Activated T-cell treated with anti-CD3 and anti-CD28 coated beads, Interleukin-2, amount 50 U/mL, for 4 hours (primary cell): ENCODE measurements around the gene KIAA1210. TPM values are rescaled to one million over a fixed set of nuclear protein-coding genes. Genes with fewer than 3 reads are reported as not detected.

Source experiments
- ATAC-seq, 2 donors: fragments of 200-7000 bp; cut with Tn5 transposase; one replicate each; pipeline ENCODE4 v1.10.0; 2021
- DNase-seq: peaks from one replicate; pipeline ENCODE4 v3.0.0-alpha.2; 2020
- H3K27me3 Mint-ChIP-seq: one replicate; pipeline ENCODE4 v1.8.0; 2021; ENCODE audit warnings: low read depth, mixed read lengths
- H3K36me3 Mint-ChIP-seq: one replicate; pipeline ENCODE4 v1.8.0; 2022; ENCODE audit warnings: mixed read lengths; ENCODE audit not compliant: insufficient read depth
- H3K4me1 Mint-ChIP-seq: one replicate; pipeline ENCODE4 v1.8.0; 2021; ENCODE audit warnings: low read depth, mixed read lengths
- H3K4me3 Mint-ChIP-seq: one replicate; pipeline ENCODE4 v1.8.0; 2021; ENCODE audit warnings: mild to moderate bottlenecking, moderate library complexity, mixed read lengths
- H3K9me3 Mint-ChIP-seq: one replicate; pipeline ENCODE4 v1.8.0; 2021; ENCODE audit warnings: mixed read lengths
- total RNA-seq, 3 donors: library from RNA; stranded (reverse); gene quantifications; one replicate each; pipeline ENCODE4 v1.2.1, GENCODE V29; 2021

The KIAA1210 gene
- total RNA-seq, 3 donors from 2014 or later: not detected

- Mint-ChIP-seq H3K27me3 (peaks cover 2% of the 10 kb centered on the region), H3K4me1 (no peaks in the 10 kb centered on the region), H3K36me3 (no peaks in the 10 kb centered on the region), H3K9me3 (no peaks in the 10 kb centered on the region), H3K4me3 (no peak overlapping the region)
- ATAC-seq (no peak), DNase-seq (no peak)
Measured at GRCh38 chrX:119073200-119073905, 54.3 kb downstream of the KIAA1210 start.

DNA sequence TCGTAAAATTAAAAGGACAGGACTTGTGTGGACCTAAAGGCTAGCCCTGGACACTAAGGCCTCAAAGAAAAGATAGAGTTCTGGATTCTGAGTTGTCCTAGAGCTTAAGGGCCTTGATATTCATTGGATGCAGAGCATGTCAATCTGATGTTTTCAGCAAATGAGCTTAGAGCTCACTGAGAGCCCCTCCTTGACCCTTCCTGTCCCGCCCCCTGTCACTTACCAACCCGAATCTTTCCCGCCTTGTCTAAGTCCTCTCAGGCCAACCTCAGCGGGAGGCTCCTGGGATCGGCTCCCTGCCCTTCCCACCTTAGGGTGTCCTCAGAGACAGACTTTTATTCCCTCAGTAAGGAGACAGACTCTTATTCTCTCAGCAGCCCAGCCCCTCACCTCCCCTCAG is 54.9 kb downstream of the KIAA1210 start, which contains the start of gene CT47C1:
CT47C1 (plus strand) TSS at position 250 of the 400 bp plus-strand sequence. CDS start 233 bp downstream, outside the sequence.
- no peak for DNase-seq
- H3K27me3 Mint-ChIP-seq: peaks cover 2% of the 10 kb centered on the region
- H3K4me3 Mint-ChIP-seq: no peak within 1 kb of the TSS
- no peaks in the 10 kb centered on the region for H3K9me3 Mint-ChIP-seq
- no peak for ATAC-seq
- no peaks in the 10 kb centered on the region for H3K4me1 Mint-ChIP-seq
- H3K36me3 Mint-ChIP-seq: no peaks in the 10 kb centered on the region

DNA sequence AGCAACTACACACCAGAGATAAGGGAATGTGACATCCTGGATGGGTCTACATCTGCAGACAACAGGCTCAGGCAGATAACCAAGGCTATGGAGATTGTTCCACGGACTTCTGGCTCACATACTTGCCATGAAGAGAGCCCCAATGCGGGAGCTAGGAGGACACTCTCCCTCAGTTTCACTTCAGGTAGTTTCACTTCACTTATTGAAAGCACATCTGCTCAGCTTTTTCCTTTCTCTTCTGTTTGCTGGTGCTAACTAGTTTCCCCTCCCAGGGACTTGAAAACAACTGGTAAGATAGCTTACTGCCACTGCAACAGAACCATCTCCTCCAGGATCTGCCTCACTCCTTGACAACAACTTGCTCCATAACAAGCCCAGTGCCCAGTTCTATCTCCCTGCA is 56.2 kb downstream of the KIAA1210 start:
- H3K36me3 Mint-ChIP-seq: no peaks in the 10 kb centered on the region

GRCh38 chrX:119069762-119070161 is 57.9 kb downstream of the KIAA1210 start:
- Mint-ChIP-seq H3K4me3 (no peak overlapping the region), H3K36me3 (no peaks in the 10 kb centered on the region)

More for the DNA sequence above, 56.2 kb downstream of the KIAA1210 start:
- DNase-seq (no peak), ATAC-seq (no peak)
- H3K4me3 Mint-ChIP-seq: no peak overlapping the region
- no peaks in the 10 kb centered on the region for H3K9me3 Mint-ChIP-seq
- peaks cover 2% of the 10 kb centered on the region for H3K27me3 Mint-ChIP-seq
- no peaks in the 10 kb centered on the region for H3K4me1 Mint-ChIP-seq

GRCh38 chrX:119069128-119069527 is 58.5 kb downstream of the KIAA1210 start:
- Mint-ChIP-seq H3K4me1 (no peaks in the 10 kb centered on the region), H3K36me3 (no peaks in the 10 kb centered on the region)
- ATAC-seq: peak; percentile 27 to 67

More at GRCh38 chrX:119069762-119070161, 57.9 kb downstream of the KIAA1210 start:
- Mint-ChIP-seq H3K4me1 (no peaks in the 10 kb centered on the region), H3K9me3 (no peaks in the 10 kb centered on the region), H3K27me3 (peaks cover 2% of the 10 kb centered on the region)
- DNase-seq: no peak
- ATAC-seq: no peak

DNA sequence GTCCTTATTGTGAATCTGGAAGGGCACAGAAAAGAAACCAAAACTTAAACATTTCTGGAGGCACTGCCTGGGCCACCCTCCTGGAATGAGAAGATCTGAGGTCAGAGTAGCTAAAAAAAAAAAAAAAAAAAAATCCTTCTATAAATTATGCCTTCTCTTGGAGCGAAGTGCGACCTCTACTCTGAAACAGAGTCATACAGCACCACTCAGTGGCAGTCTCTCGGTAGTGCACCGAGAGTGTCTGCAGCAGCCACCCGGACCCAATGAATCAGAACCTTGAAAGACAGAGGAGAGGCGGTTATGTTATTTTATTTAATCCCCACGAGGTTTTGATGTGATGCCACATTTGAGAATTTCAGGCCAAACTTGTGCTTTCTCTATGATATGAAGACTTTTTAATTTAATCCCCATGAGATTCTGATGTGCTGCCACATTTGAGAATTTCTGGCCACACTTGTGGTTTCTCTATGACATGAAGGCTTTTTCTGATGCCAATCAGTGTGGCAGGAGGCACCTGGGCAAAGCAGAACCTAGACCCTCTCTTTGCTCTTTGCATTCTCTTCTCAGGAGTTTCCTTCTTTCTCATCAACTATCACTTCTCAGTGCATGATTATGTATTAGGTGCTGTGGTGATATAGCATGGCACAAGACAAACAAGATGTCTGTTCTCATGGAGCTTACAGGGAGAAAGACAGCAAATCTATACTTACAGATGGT is 60.4 kb downstream of the KIAA1210 start:
- ATAC-seq (peak; percentile 48 to 70), DNase-seq (no peak)
- no peaks in the 10 kb centered on the region for H3K36me3 Mint-ChIP-seq
- no peak overlapping the region for H3K4me3 Mint-ChIP-seq
- no peaks in the 10 kb centered on the region for H3K9me3 Mint-ChIP-seq
- no peaks in the 10 kb centered on the region for H3K4me1 Mint-ChIP-seq
- H3K27me3 Mint-ChIP-seq: peaks cover 4% of the 10 kb centered on the region

More at GRCh38 chrX:119069128-119069527, 58.5 kb downstream of the KIAA1210 start:
- Mint-ChIP-seq H3K9me3 (no peaks in the 10 kb centered on the region), H3K27me3 (peaks cover 2% of the 10 kb centered on the region), H3K4me3 (no peak overlapping the region)
- no peak for DNase-seq

- peaks cover 4% of the 10 kb centered on the region for H3K27me3 Mint-ChIP-seq
- DNase-seq (no peak), ATAC-seq (no peak)
- H3K4me3 Mint-ChIP-seq: no peak overlapping the region
- H3K9me3 Mint-ChIP-seq: no peaks in the 10 kb centered on the region
- H3K36me3 Mint-ChIP-seq: no peaks in the 10 kb centered on the region
- no peaks in the 10 kb centered on the region for H3K4me1 Mint-ChIP-seq
Measured at GRCh38 chrX:119063428-119063827, 64.2 kb downstream of the KIAA1210 start.

- DNase-seq (no peak), ATAC-seq (no peak)
- no peaks in the 10 kb centered on the region for H3K9me3 Mint-ChIP-seq
- H3K27me3 Mint-ChIP-seq: peaks cover 4% of the 10 kb centered on the region
- H3K36me3 Mint-ChIP-seq: no peaks in the 10 kb centered on the region
- H3K4me3 Mint-ChIP-seq: no peak overlapping the region
- no peaks in the 10 kb centered on the region for H3K4me1 Mint-ChIP-seq
Measured at GRCh38 chrX:119062750-119063374, 64.8 kb downstream of the KIAA1210 start.

DNA sequence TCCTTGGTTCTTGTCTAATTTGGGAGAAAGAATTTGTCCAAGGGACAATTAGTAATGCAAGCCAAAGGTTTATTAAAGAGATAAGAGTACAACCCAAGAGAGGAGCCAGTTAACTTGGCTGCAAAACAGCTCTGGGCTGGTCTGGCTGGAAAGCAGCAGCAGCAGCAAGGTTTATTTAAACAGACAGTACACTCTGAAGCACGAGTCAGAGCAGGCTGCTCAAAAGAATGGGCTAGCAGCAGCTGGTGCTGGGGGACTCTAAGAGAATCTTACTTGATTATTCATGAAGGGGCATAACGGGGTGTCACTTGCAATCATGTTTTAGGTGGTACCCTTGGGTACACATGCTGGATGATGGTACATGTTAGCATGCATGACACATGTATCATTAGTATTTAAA is 71.9 kb downstream of the KIAA1210 start:
- Mint-ChIP-seq H3K27me3 (peaks cover 2% of the 10 kb centered on the region), H3K4me1 (no peaks in the 10 kb centered on the region), H3K9me3 (no peaks in the 10 kb centered on the region), H3K36me3 (no peaks in the 10 kb centered on the region), H3K4me3 (no peak overlapping the region)
- DNase-seq (no peak), ATAC-seq (no peak)

DNA sequence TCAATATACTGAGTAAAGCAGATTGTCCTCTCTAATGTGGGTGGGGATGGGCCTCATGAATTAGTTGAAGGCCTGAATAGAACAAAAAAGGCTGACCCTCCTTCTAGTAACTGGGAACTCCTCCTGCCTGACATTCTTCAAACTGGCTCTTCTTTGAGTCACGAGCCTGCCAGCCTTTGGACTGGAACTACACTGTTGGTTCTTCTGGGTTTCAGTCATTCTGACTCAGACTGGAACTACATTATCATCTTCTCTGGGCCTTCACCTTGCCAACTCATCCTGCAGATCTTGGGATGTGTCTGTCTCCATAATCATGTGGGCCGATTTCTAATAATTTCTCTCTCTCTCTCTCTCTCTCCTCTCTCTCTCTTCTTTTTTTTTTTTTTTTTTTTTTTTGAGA is 81.7 kb downstream of the KIAA1210 start:
- Mint-ChIP-seq H3K4me1 (no peaks in the 10 kb centered on the region), H3K4me3 (no peak overlapping the region), H3K36me3 (no peaks in the 10 kb centered on the region), H3K9me3 (no peaks in the 10 kb centered on the region), H3K27me3 (no peaks in the 10 kb centered on the region)
- DNase-seq (no peak), ATAC-seq (no peak)

DNA sequence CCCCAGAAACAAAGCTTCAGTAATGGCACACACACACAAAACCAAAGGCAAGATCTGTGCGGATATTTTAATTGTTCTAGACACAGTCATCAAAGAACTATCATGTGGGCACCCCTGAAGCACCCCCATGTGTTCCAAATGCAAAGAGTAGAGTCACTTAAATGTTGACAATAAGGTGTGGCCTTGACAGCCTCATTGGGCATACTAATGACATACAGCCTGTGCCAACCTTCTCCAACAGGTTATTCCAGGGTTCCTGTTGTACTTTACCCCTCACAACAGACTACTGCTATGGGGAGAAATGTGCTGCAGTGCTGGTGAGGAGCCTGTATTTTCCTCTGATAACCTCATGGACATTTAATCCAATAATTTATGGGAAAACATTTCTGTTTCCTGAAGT is 84.6 kb downstream of the KIAA1210 start:
- DNase-seq (no peak), ATAC-seq (no peak)
- no peaks in the 10 kb centered on the region for H3K27me3 Mint-ChIP-seq
- no peaks in the 10 kb centered on the region for H3K9me3 Mint-ChIP-seq
- H3K4me1 Mint-ChIP-seq: no peaks in the 10 kb centered on the region
- H3K4me3 Mint-ChIP-seq: no peak overlapping the region
- no peaks in the 10 kb centered on the region for H3K36me3 Mint-ChIP-seq

- ATAC-seq (no peak), DNase-seq (no peak)
- H3K36me3 Mint-ChIP-seq: no peaks in the 10 kb centered on the region
- H3K27me3 Mint-ChIP-seq: no peaks in the 10 kb centered on the region
- no peaks in the 10 kb centered on the region for H3K4me1 Mint-ChIP-seq
- H3K4me3 Mint-ChIP-seq: no peak overlapping the region
- H3K9me3 Mint-ChIP-seq: no peaks in the 10 kb centered on the region
Measured at GRCh38 chrX:119042040-119042439, 85.6 kb downstream of the KIAA1210 start.

GRCh38 chrX:119041175-119041574 is 86.4 kb downstream of the KIAA1210 start:
- Mint-ChIP-seq H3K4me1 (no peaks in the 10 kb centered on the region), H3K36me3 (no peaks in the 10 kb centered on the region), H3K9me3 (no peaks in the 10 kb centered on the region), H3K4me3 (no peak overlapping the region), H3K27me3 (no peaks in the 10 kb centered on the region)
- ATAC-seq (no peak), DNase-seq (no peak)

- Mint-ChIP-seq H3K4me3 (no peak overlapping the region), H3K9me3 (no peaks in the 10 kb centered on the region), H3K36me3 (no peaks in the 10 kb centered on the region), H3K27me3 (no peaks in the 10 kb centered on the region), H3K4me1 (no peaks in the 10 kb centered on the region)
- DNase-seq (no peak), ATAC-seq (no peak)
Measured at GRCh38 chrX:119040432-119040831, 87.2 kb downstream of the KIAA1210 start.
